ENCODE data around the gene TMPRSS11F.

The TMPRSS11F gene

GRCh38 chr4:68021185-68021584 is 108.5 kb downstream of the TMPRSS11F start:
- Histone ChIP-seq H3K79me2 (ENCODE audit: insufficient read depth, low read length) (no peaks in the 10 kb centered on the region), H3K9me3 (ENCODE audit: insufficient read depth, low read length, severe bottlenecking) (no peaks in the 10 kb centered on the region), H3K27me3 (ENCODE audit: insufficient read depth, low read length, poor library complexity) (no peaks in the 10 kb centered on the region), H4K20me1 (ENCODE audit: insufficient read depth, low read length) (no peaks in the 10 kb centered on the region), H3K4me2 (ENCODE audit: insufficient read depth, low read length) (no peak overlapping the region), H3K9ac (ENCODE audit: low read depth, low read length) (no peak overlapping the region), H3K4me3 (ENCODE audit: low read depth in 1 of 2, low read length in 2 of 2) (no peak overlapping the region), H3K4me1 (ENCODE audit: insufficient read depth, low read length) (no peaks in the 10 kb centered on the region), H2AFZ (ENCODE audit: low read depth, low read length) (no peak overlapping the region), H3K27ac (ENCODE audit: low read length) (no peak overlapping the region), H3K36me3 (ENCODE audit: insufficient read depth, low read length) (no peaks in the 10 kb centered on the region)
- ATAC-seq (ENCODE audit: insufficient read depth, low read depth), result no peak
- DNase-seq, result no peak
- no peak for TF ChIP-seq EZH2 (IDR thresholded peaks at IDR 0.05; ENCODE audit: borderline replicate concordance, low read depth, low read length, severe bottlenecking)
- TF ChIP-seq, protein P1, sequence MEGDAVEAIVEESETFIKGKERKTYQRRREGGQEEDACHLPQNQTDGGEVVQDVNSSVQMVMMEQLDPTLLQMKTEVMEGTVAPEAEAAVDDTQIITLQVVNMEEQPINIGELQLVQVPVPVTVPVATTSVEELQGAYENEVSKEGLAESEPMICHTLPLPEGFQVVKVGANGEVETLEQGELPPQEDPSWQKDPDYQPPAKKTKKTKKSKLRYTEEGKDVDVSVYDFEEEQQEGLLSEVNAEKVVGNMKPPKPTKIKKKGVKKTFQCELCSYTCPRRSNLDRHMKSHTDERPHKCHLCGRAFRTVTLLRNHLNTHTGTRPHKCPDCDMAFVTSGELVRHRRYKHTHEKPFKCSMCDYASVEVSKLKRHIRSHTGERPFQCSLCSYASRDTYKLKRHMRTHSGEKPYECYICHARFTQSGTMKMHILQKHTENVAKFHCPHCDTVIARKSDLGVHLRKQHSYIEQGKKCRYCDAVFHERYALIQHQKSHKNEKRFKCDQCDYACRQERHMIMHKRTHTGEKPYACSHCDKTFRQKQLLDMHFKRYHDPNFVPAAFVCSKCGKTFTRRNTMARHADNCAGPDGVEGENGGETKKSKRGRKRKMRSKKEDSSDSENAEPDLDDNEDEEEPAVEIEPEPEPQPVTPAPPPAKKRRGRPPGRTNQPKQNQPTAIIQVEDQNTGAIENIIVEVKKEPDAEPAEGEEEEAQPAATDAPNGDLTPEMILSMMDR (IDR thresholded peaks at IDR 0.05; ENCODE audit: borderline replicate concordance, extremely low read depth, low read length, poor library complexity, severe bottlenecking), result no peak

- DNase-seq, result no peak
- no peaks in the 10 kb centered on the region for H4K20me1 ChIP-seq (ENCODE audit: insufficient read depth, low read length)
- no peaks in the 10 kb centered on the region for H3K4me1 ChIP-seq (ENCODE audit: insufficient read depth, low read length)
- H3K4me3 ChIP-seq (ENCODE audit: low read depth in 1 of 2, low read length in 2 of 2), result no peak overlapping the region
- no peak overlapping the region for H2AFZ ChIP-seq (ENCODE audit: low read depth, low read length)
- H3K9me3 ChIP-seq (ENCODE audit: insufficient read depth, low read length, severe bottlenecking), result no peaks in the 10 kb centered on the region
- no peak for TF ChIP-seq EZH2 (IDR thresholded peaks at IDR 0.05; ENCODE audit: borderline replicate concordance, low read depth, low read length, severe bottlenecking)
- TF ChIP-seq, protein P1 (IDR thresholded peaks at IDR 0.05; ENCODE audit: borderline replicate concordance, extremely low read depth, low read length, poor library complexity, severe bottlenecking), result no peak
- H3K36me3 ChIP-seq (ENCODE audit: insufficient read depth, low read length), result no peaks in the 10 kb centered on the region
- no peak overlapping the region for H3K4me2 ChIP-seq (ENCODE audit: insufficient read depth, low read length)
- no peaks in the 10 kb centered on the region for H3K79me2 ChIP-seq (ENCODE audit: insufficient read depth, low read length)
- no peak overlapping the region for H3K27ac ChIP-seq (ENCODE audit: low read length)
- no peaks in the 10 kb centered on the region for H3K27me3 ChIP-seq (ENCODE audit: insufficient read depth, low read length, poor library complexity)
- no peak overlapping the region for H3K9ac ChIP-seq (ENCODE audit: low read depth, low read length)
- ATAC-seq (ENCODE audit: insufficient read depth, low read depth), result no peak
Observed at GRCh38 chr4:68011684-68012083, 118.0 kb downstream of the TMPRSS11F start.
